ENCODE results near the gene TMTC2.

DNA sequence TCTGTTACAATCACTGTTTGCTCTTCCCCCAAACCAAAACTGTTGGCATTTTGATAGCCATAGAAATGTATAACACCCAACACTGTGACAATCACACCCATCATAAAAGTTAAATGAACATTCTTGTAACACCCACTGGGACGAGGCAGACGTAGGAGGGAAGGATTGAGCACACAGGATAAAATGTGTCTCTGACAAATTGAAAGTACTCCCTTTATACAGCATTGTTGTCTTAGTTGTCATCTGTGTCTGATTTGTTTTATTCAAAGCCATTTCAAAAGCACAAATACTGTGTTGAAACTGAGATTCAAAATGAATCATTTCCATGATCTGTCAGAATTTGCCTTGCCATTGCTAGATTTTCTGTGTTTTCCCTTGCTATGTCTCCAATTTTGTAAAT is 436.3 kb downstream of the TMTC2 start:
- TF ChIP-seq POLR2AphosphoS5 (IDR thresholded peaks at IDR 0.05; ENCODE audit: low read length) (no peak), RBBP5 (conservative IDR thresholded peaks at IDR 0.05) (no peak)

All from GM12878 (cell line).